Keratinocyte (primary cell): ENCODE measurements around the gene KLHL20. TPM values are rescaled to one million over a fixed set of nuclear protein-coding genes. Genes with fewer than 3 reads are reported as not detected.
"Not testable (repeated sequence)": the region's sequence is repeated elsewhere in the genome, so short reads cannot be mapped to it uniquely, and the experiment has no call there.

ENCODE experiments used
- DNase-seq: peaks from one replicate; pipeline ENCODE4 v3.0.0-alpha.2; 2011; ENCODE audit warnings: low read depth, missing footprints, low spot score
- FAIRE-seq: peaks from 2 replicates; lab custom pipeline; 2011; peaks lifted over from hg19 to GRCh38; lab: Jason Lieb, UNC
- H2AFZ ChIP-seq: 2 replicates; pipeline ENCODE4 v1.6.0; 2012; ENCODE audit warnings: low read length, control low read depth, inconsistent platforms; ENCODE audit not compliant: control insufficient read depth
- H3K27ac ChIP-seq: 2 replicates; pipeline ENCODE4 v1.5.1; 2011; ENCODE audit warnings: low read length; ENCODE audit not compliant: control insufficient read depth, insufficient read depth
- H3K27me3 ChIP-seq: 3 replicates; pipeline ENCODE4 v1.6.0; 2011; ENCODE audit warnings: low read length; ENCODE audit not compliant: control insufficient read depth, insufficient read depth; ENCODE audit errors: extremely low read depth
- H3K36me3 ChIP-seq, 2 experiments: 2 replicates in 1 of 2; 3 replicates in 1 of 2; pipeline ENCODE4 v1.5.1; 2011; ENCODE audit warnings: low read length in 2 of 2, mild to moderate bottlenecking in 1 of 2; ENCODE audit not compliant: control insufficient read depth in 2 of 2, insufficient read depth in 2 of 2; ENCODE audit errors: extremely low read depth in 1 of 2
- H3K4me1 ChIP-seq: 3 replicates; pipeline ENCODE4 v1.5.1; 2011; ENCODE audit warnings: low read length; ENCODE audit not compliant: control insufficient read depth, insufficient read depth; ENCODE audit errors: extremely low read depth
- H3K4me2 ChIP-seq: 3 replicates; pipeline ENCODE4 v1.6.0; 2011; ENCODE audit warnings: low read depth, low read length; ENCODE audit not compliant: control insufficient read depth, insufficient read depth; ENCODE audit errors: extremely low read depth
- H3K4me3 ChIP-seq, 3 experiments: fragments of 200-600 bp in 1 of 3; sonication (generic) in 1 of 3; 2 replicates in 2 of 3; 3 replicates in 1 of 3; pipeline ENCODE4 v1.5.1; 2011 to 2016; ENCODE audit warnings: low read length in 3 of 3, mild to moderate bottlenecking in 3 of 3, control low read depth in 2 of 3, inconsistent platforms in 1 of 3, low read depth in 1 of 3, mixed read lengths in 1 of 3, mixed run types in 1 of 3, moderate library complexity in 1 of 3; ENCODE audit not compliant: control insufficient read depth in 2 of 3, insufficient read depth in 2 of 3; ENCODE audit errors: extremely low read depth in 1 of 3
- H3K79me2 ChIP-seq: 2 replicates; pipeline ENCODE4 v1.6.0; 2012; ENCODE audit warnings: low read length; ENCODE audit not compliant: control insufficient read depth, insufficient read depth
- H3K9ac ChIP-seq: 3 replicates; pipeline ENCODE4 v1.6.0; 2011; ENCODE audit warnings: low read length; ENCODE audit not compliant: control insufficient read depth, insufficient read depth; ENCODE audit errors: extremely low read depth
- H3K9me1 ChIP-seq: 3 replicates; pipeline ENCODE4 v1.6.0; 2011; ENCODE audit warnings: low read length; ENCODE audit not compliant: control insufficient read depth, insufficient read depth; ENCODE audit errors: extremely low read depth
- H3K9me3 ChIP-seq: 2 replicates; pipeline ENCODE4 v1.5.1; 2012; ENCODE audit warnings: low read depth, low read length; ENCODE audit not compliant: control insufficient read depth
- H4K20me1 ChIP-seq: 3 replicates; pipeline ENCODE4 v1.6.0; 2011; ENCODE audit warnings: low read length; ENCODE audit not compliant: control insufficient read depth, insufficient read depth; ENCODE audit errors: extremely low read depth
- EZH2 ChIP-seq: IDR thresholded peaks from one replicate; pipeline ENCODE4 v1.6.1; 2012; ENCODE audit warnings: inconsistent platforms, mild to moderate bottlenecking, low read length, moderate library complexity
- dilution Hi-C: fragments of 300-500 bp; cut with MboI; formaldehyde crosslinking; loops from one replicate; pipeline ENCODE4 v1.7.0; 2020; ENCODE audit warnings: low sequenced_read_pairs; ENCODE audit not compliant: extremely low pct_ligation_motif_present
- polyA plus RNA-seq, 5 experiments: library from polyadenylated mRNA; depleted of rRNA in 3 of 5; stranded (reverse) in 3 of 5; stranded (forward) in 1 of 5; unstranded in 1 of 5; fragments of >200 nt; gene quantifications; 1 replicate in 1 of 5; 2 replicates in 3 of 5; 3 replicates in 1 of 5; pipeline versions ENCODE4 v1.2.1 to v1.2.3, GENCODE V29; 2011 to 2012; ENCODE audit warnings: missing spikeins in 2 of 5, low read depth in 1 of 5, low replicate concordance in 1 of 5
- TF ChIP-seq, protein P1 (sequence below), 3 experiments: IDR thresholded peaks in 1 of 3; conservative IDR thresholded peaks in 1 of 3; optimal IDR thresholded peaks in 1 of 3; 2 replicates in 2 of 3; 3 replicates in 1 of 3; pipeline versions ENCODE3 to v1.5.1; 2011; ENCODE audit warnings: low read length in 3 of 3, mild to moderate bottlenecking in 3 of 3, moderate library complexity in 2 of 3, control low read depth in 1 of 3, inconsistent platforms in 1 of 3; ENCODE audit not compliant: insufficient read depth in 2 of 3; ENCODE audit errors: extremely low read depth in 1 of 3

KLHL20 gene
- polyA plus RNA-seq, 1 donor (not counting 4 experiments of a cell fraction or from before 2014, with no cell fraction given) = 17.4 TPM

DNA sequence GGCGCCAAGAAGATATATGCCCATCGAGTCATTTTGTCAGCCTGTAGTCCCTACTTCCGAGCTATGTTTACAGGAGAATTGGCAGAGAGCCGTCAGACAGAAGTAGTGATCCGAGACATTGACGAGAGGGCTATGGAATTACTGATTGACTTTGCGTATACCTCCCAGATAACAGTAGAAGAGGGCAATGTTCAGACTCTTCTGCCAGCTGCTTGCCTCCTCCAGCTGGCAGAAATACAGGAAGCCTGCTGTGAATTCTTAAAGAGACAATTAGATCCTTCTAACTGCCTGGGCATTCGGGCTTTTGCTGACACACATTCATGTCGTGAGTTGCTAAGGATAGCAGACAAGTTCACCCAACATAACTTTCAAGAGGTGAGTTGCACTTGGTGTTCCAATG lies 19.1 kb downstream of the KLHL20 start:
- H3K36me3 ChIP-seq = peaks cover 4 to 7% of the 10 kb centered on the region in 2 experiments
- no peaks in the 10 kb centered on the region for H3K27me3 ChIP-seq
- H2AFZ ChIP-seq = no peak overlapping the region
- H3K27ac ChIP-seq = no peak overlapping the region
- FAIRE-seq (no peak), DNase-seq (no peak)
- no peak overlapping the region for H3K4me3 ChIP-seq
- no peaks in the 10 kb centered on the region for H3K4me1 ChIP-seq
- H3K9me1 ChIP-seq = no peaks in the 10 kb centered on the region
- no peaks in the 10 kb centered on the region for H3K9me3 ChIP-seq
- dilution Hi-C loops = no loop called here
- no peak overlapping the region for H3K4me2 ChIP-seq
- H3K79me2 ChIP-seq = peaks cover 10% of the 10 kb centered on the region
- no peaks in the 10 kb centered on the region for H4K20me1 ChIP-seq
- TF ChIP-seq EZH2 = no peak
- TF ChIP-seq, protein P1, sequence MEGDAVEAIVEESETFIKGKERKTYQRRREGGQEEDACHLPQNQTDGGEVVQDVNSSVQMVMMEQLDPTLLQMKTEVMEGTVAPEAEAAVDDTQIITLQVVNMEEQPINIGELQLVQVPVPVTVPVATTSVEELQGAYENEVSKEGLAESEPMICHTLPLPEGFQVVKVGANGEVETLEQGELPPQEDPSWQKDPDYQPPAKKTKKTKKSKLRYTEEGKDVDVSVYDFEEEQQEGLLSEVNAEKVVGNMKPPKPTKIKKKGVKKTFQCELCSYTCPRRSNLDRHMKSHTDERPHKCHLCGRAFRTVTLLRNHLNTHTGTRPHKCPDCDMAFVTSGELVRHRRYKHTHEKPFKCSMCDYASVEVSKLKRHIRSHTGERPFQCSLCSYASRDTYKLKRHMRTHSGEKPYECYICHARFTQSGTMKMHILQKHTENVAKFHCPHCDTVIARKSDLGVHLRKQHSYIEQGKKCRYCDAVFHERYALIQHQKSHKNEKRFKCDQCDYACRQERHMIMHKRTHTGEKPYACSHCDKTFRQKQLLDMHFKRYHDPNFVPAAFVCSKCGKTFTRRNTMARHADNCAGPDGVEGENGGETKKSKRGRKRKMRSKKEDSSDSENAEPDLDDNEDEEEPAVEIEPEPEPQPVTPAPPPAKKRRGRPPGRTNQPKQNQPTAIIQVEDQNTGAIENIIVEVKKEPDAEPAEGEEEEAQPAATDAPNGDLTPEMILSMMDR (optimal IDR thresholded peaks at IDR 0.05 in 1 of 3, IDR thresholded peaks at IDR 0.05 in 1 of 3, conservative IDR thresholded peaks at IDR 0.05 in 1 of 3; ENCODE audit: extremely low read depth in 1 of 3, insufficient read depth in 2 of 3, low read length in 3 of 3) = no peak
- H3K9ac ChIP-seq = no peak overlapping the region

DNA sequence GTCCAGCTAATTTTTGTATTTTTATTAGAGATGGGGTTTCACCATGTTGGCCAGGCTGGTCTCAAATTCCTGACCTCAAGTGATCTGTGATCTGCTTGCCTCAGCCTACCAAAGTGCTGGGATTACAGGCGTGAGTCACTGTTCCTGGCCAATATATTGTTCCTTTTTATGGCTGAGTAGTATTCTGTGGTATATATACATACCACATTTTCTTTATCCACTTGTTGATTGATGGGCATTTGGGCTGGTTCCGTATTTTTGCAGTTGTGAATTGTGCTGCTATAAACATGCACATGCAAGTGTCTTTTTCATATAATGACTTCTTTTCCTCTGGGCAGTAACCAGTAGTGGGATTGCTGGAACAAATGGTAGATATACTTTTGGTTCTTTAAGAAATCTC lies 21.3 kb downstream of the KLHL20 start:
- H3K9ac ChIP-seq, H3K9me1 ChIP-seq, H3K27me3 ChIP-seq, H2AFZ ChIP-seq, H3K36me3 ChIP-seq, H3K27ac ChIP-seq, H3K9me3 ChIP-seq, DNase-seq, H3K4me2 ChIP-seq, H3K4me3 ChIP-seq, FAIRE-seq, dilution Hi-C loops, H4K20me1 ChIP-seq, H3K4me1 ChIP-seq: not testable (repeated sequence)
- peaks cover 18% of the 10 kb centered on the region for H3K79me2 ChIP-seq

DNA sequence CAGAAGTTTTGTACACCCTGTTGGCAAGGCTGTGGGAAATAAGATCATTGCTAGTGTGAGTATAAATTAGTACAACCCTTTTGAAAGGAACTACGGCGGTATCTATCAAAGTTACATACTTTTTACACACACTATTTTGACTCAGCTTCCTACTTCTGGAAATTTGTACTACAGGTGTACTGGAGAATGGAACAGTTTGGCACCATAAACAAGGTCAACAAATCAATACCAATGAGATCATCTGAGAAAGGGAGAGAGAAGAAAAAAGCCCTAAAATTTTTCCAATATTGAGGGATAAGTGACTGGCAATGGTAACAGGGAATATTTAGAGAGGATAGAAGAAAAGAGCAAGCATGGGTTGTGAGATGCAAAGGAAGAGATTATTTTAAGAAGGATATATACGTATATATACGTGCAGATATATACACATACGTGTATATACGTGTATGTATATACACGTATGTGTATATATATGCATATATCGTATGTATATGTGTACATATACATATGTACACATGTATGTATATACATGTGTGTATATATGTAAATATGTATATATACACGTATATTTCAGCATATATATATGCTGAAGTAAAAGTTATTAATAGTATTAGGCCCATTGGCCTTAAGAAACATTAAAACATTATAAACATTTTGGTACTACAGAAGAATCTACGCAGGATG lies 27.6 kb downstream of the KLHL20 start:
- Histone ChIP-seq H3K79me2 (peaks cover 17% of the 10 kb centered on the region), H3K36me3 (no peaks in the 10 kb centered on the region), H4K20me1 (no peaks in the 10 kb centered on the region), H3K4me1 (no peaks in the 10 kb centered on the region), H3K4me3 (no peak overlapping the region), H3K27ac (no peak overlapping the region), H3K4me2 (no peak overlapping the region), H3K27me3 (no peaks in the 10 kb centered on the region), H3K9ac (no peak overlapping the region), H2AFZ (no peak overlapping the region), H3K9me3 (no peaks in the 10 kb centered on the region), H3K9me1 (no peaks in the 10 kb centered on the region)
- FAIRE-seq = no peak
- dilution Hi-C loops = no loop called here
- no peak for TF ChIP-seq EZH2
- TF ChIP-seq, protein P1 (optimal IDR thresholded peaks at IDR 0.05 in 1 of 3, IDR thresholded peaks at IDR 0.05 in 1 of 3, conservative IDR thresholded peaks at IDR 0.05 in 1 of 3; ENCODE audit: extremely low read depth in 1 of 3, insufficient read depth in 2 of 3, low read length in 3 of 3) = no peak
- no peak for DNase-seq
